Mesodermal cell (in vitro differentiated cells): ENCODE results near the gene NSMCE1. TPM values are rescaled to one million over a fixed set of nuclear protein-coding genes. Genes with fewer than 3 reads are reported as not detected.
A peak's percentile ranks its signal among the peaks of the same experiment; 100 is the strongest.

Experiments used
- H3K27ac ChIP-seq: 2 replicates; pipeline ENCODE4 v1.7.0; 2013; ENCODE audit warnings: mild to moderate bottlenecking, low read depth, low read length, moderate library complexity; ENCODE audit not compliant: severe bottlenecking
- H3K36me3 ChIP-seq: 2 replicates; pipeline ENCODE4 v1.7.1; 2013; ENCODE audit warnings: mild to moderate bottlenecking, low read length, moderate library complexity; ENCODE audit not compliant: control insufficient read depth, insufficient read depth
- H3K4me1 ChIP-seq: one replicate; pipeline ENCODE4 v1.7.1; 2013; ENCODE audit warnings: mild to moderate bottlenecking, low read length; ENCODE audit not compliant: insufficient read depth, control insufficient read depth, poor library complexity, severe bottlenecking
- H3K4me3 ChIP-seq: 2 replicates; pipeline ENCODE4 v1.7.0; 2013; ENCODE audit warnings: low read length, control low read depth, mild to moderate bottlenecking; ENCODE audit not compliant: insufficient read depth, poor library complexity, severe bottlenecking; ENCODE audit errors: extremely low read depth
- H3K9me3 ChIP-seq: 2 replicates; pipeline ENCODE4 v1.7.1; 2013; ENCODE audit warnings: mild to moderate bottlenecking, low read length, moderate library complexity; ENCODE audit not compliant: control insufficient read depth
- WGBS, 2 experiments: methylation state at CpG; one replicate each; pipeline ENCODE4 v1.1.5; 2013; ENCODE audit warnings: missing lambda C conversion rate in 2 of 2; ENCODE audit not compliant: insufficient coverage in 2 of 2; 5-methylcytosine and 5-hydroxymethylcytosine counted together
- polyA plus RNA-seq, 2 experiments: library from polyadenylated mRNA; stranded (reverse); fragments of 50-300 nt; gene quantifications; one replicate each; pipeline ENCODE4 v1.2.3, GENCODE V29; 2013

NSMCE1 gene, protein sequence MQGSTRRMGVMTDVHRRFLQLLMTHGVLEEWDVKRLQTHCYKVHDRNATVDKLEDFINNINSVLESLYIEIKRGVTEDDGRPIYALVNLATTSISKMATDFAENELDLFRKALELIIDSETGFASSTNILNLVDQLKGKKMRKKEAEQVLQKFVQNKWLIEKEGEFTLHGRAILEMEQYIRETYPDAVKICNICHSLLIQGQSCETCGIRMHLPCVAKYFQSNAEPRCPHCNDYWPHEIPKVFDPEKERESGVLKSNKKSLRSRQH
- 24.3 TPM for polyA plus RNA-seq (2013, experiment 1 of 2)
- 23.7 TPM for polyA plus RNA-seq (2013, experiment 2 of 2)

DNA sequence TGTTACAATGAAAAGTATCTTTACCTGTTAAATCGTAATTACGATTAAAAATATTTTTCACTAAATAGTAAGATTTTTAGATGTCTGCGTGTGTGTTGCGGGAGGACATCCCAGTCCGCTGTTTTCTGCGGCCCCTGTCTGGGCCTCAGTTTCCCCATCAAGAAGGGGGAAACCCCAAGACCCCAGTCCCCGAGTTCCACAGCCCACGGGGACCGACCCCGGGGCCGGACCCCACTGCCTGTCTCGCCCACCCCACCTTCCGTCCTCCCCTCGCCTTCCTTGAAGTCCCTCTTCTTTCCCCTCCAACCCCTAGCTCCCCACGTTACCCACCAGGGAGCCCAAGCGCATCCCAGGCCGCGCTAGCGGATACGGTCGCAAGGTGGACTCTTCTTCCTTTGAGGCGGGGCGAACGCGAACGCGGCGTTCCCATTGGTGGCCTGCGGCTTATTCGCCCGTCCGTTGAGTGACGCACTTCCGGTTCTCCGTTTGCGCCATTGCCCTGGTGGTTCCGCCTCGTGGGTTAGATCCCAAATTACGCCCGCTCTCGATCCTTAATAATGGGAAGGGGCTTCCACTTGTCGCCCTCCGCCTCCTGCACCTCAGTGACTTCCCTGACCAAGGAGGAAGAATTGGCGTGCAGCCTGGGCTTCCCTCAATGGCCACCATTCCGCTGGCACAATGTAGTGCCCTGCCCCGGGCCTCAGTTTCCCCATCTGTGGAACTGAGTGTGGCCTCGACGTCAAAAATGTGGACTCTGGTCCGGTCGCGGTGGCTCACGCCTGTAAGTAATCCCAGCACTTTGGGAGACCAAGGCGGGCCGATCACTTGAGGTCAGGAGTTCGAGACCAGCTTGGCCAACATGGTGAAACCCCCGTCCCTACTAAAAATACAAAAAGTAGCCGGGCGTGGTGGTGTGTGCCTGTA is at the start of gene NSMCE1:
TSS of gene NSMCE1 (minus strand) at position 397 of the 924 bp plus-strand sequence. CDS start 11,202 bp downstream, outside the sequence.
- peak within 1 kb of the TSS; percentile 43 for H3K4me3 ChIP-seq
- no peak within 1 kb of the TSS for H3K27ac ChIP-seq
- 49 to 52% methylated on average over 42 to 47 of the region's 58 CpGs for WGBS, 2 experiments
- peaks cover 9% of the 10 kb centered on the region for H3K4me1 ChIP-seq
- H3K36me3 ChIP-seq = no peaks in the 10 kb centered on the region
- no peaks in the 10 kb centered on the region for H3K9me3 ChIP-seq

DNA sequence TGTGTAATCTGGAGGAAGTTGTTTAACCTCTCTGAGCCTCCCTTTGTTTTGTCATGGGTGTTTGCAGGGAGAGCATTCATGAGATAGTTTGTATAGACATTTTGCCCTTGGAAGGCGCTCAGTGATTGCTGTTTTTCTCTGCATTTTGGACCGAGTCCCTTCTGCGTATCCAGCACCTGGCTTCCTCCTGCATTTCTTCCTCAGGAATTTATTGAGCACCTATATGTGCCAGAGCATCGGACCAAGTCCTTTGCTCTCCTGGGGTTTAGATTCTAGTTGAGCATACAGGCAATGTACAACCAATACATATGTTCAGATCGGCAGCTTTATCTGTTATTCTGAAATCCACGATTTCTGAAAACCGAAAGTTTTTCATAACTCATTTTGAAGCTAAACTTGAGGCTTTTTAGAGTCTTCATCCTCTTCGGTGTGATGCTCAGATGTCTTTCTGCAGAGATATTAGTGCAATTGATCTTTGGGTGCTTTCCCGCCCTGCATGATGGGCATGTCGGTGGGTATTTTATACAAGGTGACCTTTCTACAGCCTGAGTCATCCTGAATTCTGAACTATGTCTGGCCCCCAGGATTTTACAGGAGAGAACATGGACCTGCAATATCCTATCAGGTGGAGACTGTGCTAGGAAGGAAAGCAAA is 49.3 kb upstream of the NSMCE1 start:
- Histone ChIP-seq H3K4me1 (peaks cover 10% of the 10 kb centered on the region), H3K4me3 (no peak overlapping the region), H3K27ac (no peak overlapping the region), H3K9me3 (no peaks in the 10 kb centered on the region), H3K36me3 (no peaks in the 10 kb centered on the region)
- 90 to 95% methylated on average over 10 of the region's 10 CpGs for WGBS, 2 experiments

DNA sequence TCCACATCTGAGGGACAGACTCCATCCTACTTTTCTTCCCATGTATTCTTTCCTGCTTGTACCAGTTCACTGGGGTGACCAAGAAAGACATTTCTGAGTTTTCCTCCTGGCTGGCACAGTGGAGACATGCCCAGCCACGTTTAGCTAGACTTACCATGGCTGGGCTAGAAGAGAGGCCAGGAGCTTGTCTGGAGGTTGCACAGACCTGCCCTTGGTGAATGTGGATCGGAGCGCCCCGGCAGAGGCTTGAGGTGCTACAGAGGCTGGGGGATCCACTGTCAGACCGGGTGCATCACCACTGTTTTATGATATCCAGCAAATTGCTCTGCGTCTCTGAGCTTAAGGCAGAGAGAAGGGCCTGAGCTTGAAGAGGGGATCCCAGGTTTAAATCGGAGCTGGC is 48.7 kb upstream of the NSMCE1 start:
- WGBS, 2 experiments = 79 to 83% methylated on average over 6 to 7 of the region's 7 CpGs
- Histone ChIP-seq H3K4me3 (no peak overlapping the region), H3K4me1 (peaks cover 10% of the 10 kb centered on the region), H3K27ac (no peak overlapping the region), H3K9me3 (no peaks in the 10 kb centered on the region), H3K36me3 (no peaks in the 10 kb centered on the region)

DNA sequence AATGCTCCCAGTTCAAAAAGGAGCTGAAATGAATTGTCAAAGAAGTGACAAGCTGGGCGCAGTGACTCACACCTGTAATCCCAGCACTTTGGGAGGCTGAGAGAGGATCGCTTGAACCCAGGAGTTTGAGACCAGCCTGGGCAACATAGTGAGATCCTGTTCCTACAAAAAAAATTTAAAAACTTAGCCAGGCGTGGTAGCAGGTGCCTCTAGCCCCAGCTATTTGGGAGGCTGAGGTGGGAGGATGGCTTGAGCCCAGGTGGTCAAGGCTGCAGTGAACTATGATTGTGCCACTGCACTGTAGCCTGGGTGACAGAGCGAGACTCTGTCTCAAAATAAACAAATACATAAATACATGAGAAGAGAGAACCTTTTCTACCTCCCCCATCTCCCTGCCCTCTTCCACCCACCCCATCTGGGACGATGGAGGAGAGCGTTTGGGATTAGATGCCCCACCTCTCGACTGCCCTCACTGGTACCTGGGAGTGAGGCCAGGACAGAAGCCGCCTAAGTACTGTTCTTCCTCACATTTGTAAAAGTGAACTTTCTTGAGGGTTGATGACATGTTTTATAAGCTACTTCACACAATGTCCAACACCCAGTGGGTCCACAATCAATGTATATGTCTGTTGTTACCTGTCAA is 47.6 kb upstream of the NSMCE1 start:
- 91 to 94% methylated on average over 5 to 7 of the region's 8 CpGs for WGBS, 2 experiments

DNA sequence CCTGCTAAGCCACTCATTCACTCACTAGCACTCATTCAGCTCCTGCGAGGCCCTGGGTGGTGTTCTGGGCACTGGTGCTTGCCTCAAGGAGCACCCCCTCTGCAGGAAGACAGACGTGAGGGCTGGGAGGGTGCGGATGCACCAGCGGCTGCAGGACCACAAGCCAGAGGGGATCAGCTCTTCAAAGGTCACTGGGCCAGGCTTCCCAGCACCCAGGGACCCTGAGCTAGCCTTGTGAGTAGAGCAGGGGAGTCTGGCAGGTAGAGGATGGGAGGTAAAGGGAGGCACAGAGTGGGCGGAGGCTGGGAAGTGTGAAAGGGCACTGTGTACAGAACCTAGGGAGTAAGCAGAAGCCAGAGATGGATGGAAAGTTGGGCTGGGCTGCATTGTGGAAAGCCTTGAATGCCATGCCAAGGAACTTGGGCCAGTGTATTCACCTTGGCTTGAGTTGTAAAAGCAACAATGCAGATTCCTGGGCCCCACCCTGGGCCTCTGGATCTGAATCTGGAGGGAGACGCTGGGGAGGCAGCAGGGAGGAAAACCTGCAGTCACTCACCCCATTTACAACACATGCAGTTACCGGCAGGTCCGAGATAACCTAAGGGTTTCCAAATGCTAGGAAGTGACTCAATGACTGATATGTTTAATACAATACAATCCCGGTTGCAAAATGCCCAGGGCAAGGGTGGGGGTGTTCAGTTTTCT is 46.9 kb upstream of the NSMCE1 start:
- Histone ChIP-seq H3K27ac (no peak overlapping the region), H3K9me3 (no peaks in the 10 kb centered on the region), H3K4me3 (peak overlapping the region; percentile 79), H3K4me1 (peaks cover 10% of the 10 kb centered on the region), H3K36me3 (no peaks in the 10 kb centered on the region)
- WGBS, 2 experiments = 75 to 81% methylated on average over 6 of the region's 9 CpGs

More for the DNA sequence above, 47.6 kb upstream of the NSMCE1 start:
- Histone ChIP-seq H3K4me3 (no peak overlapping the region), H3K27ac (no peak overlapping the region), H3K4me1 (peaks cover 10% of the 10 kb centered on the region), H3K9me3 (no peaks in the 10 kb centered on the region), H3K36me3 (no peaks in the 10 kb centered on the region)

DNA sequence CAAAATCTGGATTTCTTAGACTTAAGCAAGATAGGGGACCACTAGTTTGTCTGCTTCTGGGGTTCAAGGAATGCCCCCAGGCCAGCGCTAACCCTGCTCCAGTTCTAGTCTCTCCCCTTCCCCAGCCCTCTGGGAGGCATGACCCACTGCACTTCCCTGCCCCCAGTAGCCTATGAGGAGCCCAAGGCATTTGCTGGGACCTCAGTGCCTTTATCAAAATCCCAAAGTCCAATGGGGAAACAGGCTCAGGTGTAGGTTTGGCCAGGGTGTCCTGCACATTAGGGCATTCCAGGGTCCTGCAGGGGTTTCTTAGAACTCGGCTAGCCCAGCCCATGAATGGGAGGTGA is 46.4 kb upstream of the NSMCE1 start:
- H3K4me1 ChIP-seq = peaks cover 10% of the 10 kb centered on the region
- no peaks in the 10 kb centered on the region for H3K36me3 ChIP-seq
- H3K9me3 ChIP-seq = no peaks in the 10 kb centered on the region
- WGBS, 2 experiments = 68 to 100% methylated on average over 1 to 2 of the region's 2 CpGs
- no peak overlapping the region for H3K27ac ChIP-seq
- peak overlapping the region; percentile 79 for H3K4me3 ChIP-seq

DNA sequence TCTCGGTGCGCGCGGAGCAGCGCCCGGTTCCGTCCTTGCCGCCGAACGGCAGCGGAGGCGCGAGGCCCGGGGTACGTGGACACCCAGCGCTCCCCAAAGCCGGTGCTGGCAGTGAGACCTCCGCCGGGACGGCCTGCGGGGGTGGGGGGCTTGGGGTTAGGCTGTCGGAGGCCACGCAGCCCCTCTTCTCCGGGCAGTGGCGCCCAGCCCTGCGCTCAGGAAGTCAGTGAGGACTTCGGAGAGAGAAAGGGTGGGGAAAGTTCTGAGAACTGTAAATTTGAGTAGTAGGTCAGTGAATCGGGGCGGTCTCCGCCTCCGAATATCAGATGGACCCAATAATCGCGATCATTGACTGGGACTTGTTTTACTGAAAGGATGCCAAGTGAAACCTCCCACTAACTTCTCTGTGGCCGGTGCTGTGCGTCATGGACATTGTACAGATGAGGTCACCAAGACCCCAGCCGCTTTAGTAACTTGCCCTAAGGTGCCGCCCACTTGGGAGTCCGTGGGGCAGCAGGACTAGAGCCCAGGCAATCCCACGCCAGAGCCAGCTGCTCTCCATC is 45.7 kb upstream of the NSMCE1 start:
- peaks cover 10% of the 10 kb centered on the region for H3K4me1 ChIP-seq
- peak overlapping the region; percentile 79 for H3K4me3 ChIP-seq
- H3K9me3 ChIP-seq = no peaks in the 10 kb centered on the region
- WGBS, 2 experiments = 2 to 6% methylated on average over 24 of the region's 39 CpGs
- H3K27ac ChIP-seq = peak overlapping the region; percentile 51
- no peaks in the 10 kb centered on the region for H3K36me3 ChIP-seq

DNA sequence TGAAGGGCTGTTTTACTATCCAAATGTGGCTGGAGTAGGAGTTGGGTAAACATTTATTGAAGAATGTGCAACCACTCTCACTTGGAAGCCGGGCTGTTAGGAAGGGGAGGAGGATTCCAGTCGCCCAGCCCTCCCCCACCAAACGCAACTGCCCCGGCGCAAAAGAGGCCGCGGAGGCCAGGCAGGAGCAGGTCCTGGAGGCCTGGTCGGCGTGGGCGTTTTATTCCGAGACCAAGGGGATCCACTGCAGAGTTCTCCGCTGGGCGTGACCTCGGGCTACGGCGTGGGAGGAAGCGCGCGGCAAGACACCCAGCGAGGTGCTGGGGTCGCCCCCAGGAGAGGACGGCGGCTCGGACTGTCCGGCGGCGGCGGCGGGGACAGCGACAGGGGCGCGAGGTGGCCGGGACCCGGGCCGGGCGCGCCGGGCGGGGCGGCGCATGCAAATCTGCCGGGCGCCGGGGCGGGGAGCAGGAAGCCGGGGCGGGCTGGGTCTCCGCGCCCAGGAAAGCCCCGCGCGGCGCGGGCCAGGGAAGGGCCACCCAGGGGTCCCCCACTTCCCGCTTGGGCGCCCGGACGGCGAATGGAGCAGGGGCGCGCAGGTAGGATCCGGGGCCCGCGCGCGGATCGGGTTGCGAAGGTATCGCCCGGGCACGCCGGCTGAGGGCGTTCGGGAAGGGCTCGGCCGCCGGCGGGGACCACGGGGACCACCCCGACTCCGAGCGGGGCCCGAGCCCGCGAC is 45.0 kb upstream of the NSMCE1 start, which contains the start of gene IL4R:
TSS of gene IL4R (plus strand) at position 553 of the 739 bp plus-strand sequence. CDS start 26,230 bp downstream, outside the sequence.
- WGBS, 2 experiments = 1% methylated on average over 50 to 74 of the region's 85 CpGs
- Histone ChIP-seq H3K27ac (peak within 1 kb of the TSS; percentile 51), H3K9me3 (peaks cover 6% of the 10 kb centered on the region), H3K36me3 (no peaks in the 10 kb centered on the region), H3K4me1 (peaks cover 10% of the 10 kb centered on the region), H3K4me3 (peak within 1 kb of the TSS; percentile 79)
